Astrocyte (in vitro differentiated cells and primary cell): ENCODE results near the gene FKBP1A. TPM values are rescaled to one million over a fixed set of nuclear protein-coding genes. Genes with fewer than 3 reads are reported as not detected.

ENCODE experiments used
- DNase-seq: peaks from one replicate; pipeline ENCODE4 v3.0.0-alpha.2; 2010; ENCODE audit warnings: low read depth
- FAIRE-seq: peaks from 2 replicates; lab custom pipeline; 2011; peaks lifted over from hg19 to GRCh38; lab: Jason Lieb, UNC
- H2AFZ ChIP-seq: 2 replicates; pipeline ENCODE4 v1.6.0; 2012; ENCODE audit warnings: low read depth, low read length, inconsistent platforms
- H3K27ac ChIP-seq: 2 replicates; pipeline ENCODE4 v1.5.1; 2011; ENCODE audit warnings: low read depth, low read length, inconsistent platforms
- H3K27me3 ChIP-seq: 2 replicates; pipeline ENCODE4 v1.6.0; 2011; ENCODE audit warnings: low read length, inconsistent platforms; ENCODE audit not compliant: insufficient read depth
- H3K36me3 ChIP-seq: 2 replicates; pipeline ENCODE4 v1.5.1; 2011; ENCODE audit warnings: low read length, inconsistent platforms; ENCODE audit not compliant: insufficient read depth
- H3K4me1 ChIP-seq: 2 replicates; pipeline ENCODE4 v1.5.1; 2011; ENCODE audit warnings: low read length, inconsistent platforms; ENCODE audit not compliant: insufficient read depth
- H3K4me2 ChIP-seq: 2 replicates; pipeline ENCODE4 v1.6.0; 2012; ENCODE audit warnings: low read length, inconsistent platforms
- H3K4me3 ChIP-seq: 2 replicates; pipeline ENCODE4 v1.5.1; 2011; ENCODE audit warnings: low read depth, mild to moderate bottlenecking, low read length, inconsistent platforms; ENCODE audit not compliant: insufficient read depth
- H3K79me2 ChIP-seq: 2 replicates; pipeline ENCODE4 v1.6.0; 2012; ENCODE audit warnings: mild to moderate bottlenecking, low read length, inconsistent platforms; ENCODE audit not compliant: insufficient read depth
- H3K9ac ChIP-seq: 2 replicates; pipeline ENCODE4 v1.6.0; 2012; ENCODE audit warnings: mild to moderate bottlenecking, low read length, inconsistent platforms
- H3K9me3 ChIP-seq: 2 replicates; pipeline ENCODE4 v1.5.1; 2012; ENCODE audit warnings: low read depth, mild to moderate bottlenecking, low read length, inconsistent platforms; ENCODE audit not compliant: insufficient read depth
- H4K20me1 ChIP-seq: 2 replicates; pipeline ENCODE4 v1.6.0; 2012; ENCODE audit warnings: low read length, inconsistent platforms; ENCODE audit not compliant: insufficient read depth
- H3K27ac Mint-ChIP-seq: one replicate; pipeline ENCODE4 v1.8.0; 2021; ENCODE audit warnings: mild to moderate bottlenecking, mixed read lengths; ENCODE audit not compliant: unreplicated experiment
- H3K27me3 Mint-ChIP-seq: one replicate; pipeline ENCODE4 v1.8.0; 2021; ENCODE audit warnings: low read depth, mixed read lengths; ENCODE audit not compliant: unreplicated experiment
- H3K36me3 Mint-ChIP-seq: one replicate; pipeline ENCODE4 v1.8.0; 2021; ENCODE audit warnings: low read depth, mixed read lengths; ENCODE audit not compliant: unreplicated experiment
- H3K4me1 Mint-ChIP-seq: one replicate; pipeline ENCODE4 v1.8.0; 2021; ENCODE audit warnings: low read depth, mixed read lengths; ENCODE audit not compliant: unreplicated experiment
- H3K4me3 Mint-ChIP-seq: one replicate; pipeline ENCODE4 v1.8.0; 2021; ENCODE audit warnings: mild to moderate bottlenecking, moderate library complexity, mixed read lengths; ENCODE audit not compliant: unreplicated experiment
- H3K9me3 Mint-ChIP-seq: one replicate; pipeline ENCODE4 v1.8.0; 2021; ENCODE audit warnings: mild to moderate bottlenecking, mixed read lengths; ENCODE audit not compliant: unreplicated experiment
- EZH2 ChIP-seq: IDR thresholded peaks from 2 replicates; pipeline ENCODE4 v1.6.1; 2012; ENCODE audit warnings: mild to moderate bottlenecking, low read length, inconsistent platforms; ENCODE audit not compliant: insufficient read depth
- total RNA-seq: library from RNA; stranded (reverse); gene quantifications from 2 replicates; pipeline ENCODE4 v1.2.1, GENCODE V29; 2021
- TF ChIP-seq, protein P1 (sequence below): IDR thresholded peaks from 2 replicates; pipeline ENCODE4 v1.5.1; 2011; ENCODE audit warnings: low read depth, mild to moderate bottlenecking, inconsistent platforms, low read length, moderate library complexity; ENCODE audit not compliant: insufficient read depth

FKBP1A gene
- total RNA-seq, 1 donor from 2014 or later = 379 TPM

DNA sequence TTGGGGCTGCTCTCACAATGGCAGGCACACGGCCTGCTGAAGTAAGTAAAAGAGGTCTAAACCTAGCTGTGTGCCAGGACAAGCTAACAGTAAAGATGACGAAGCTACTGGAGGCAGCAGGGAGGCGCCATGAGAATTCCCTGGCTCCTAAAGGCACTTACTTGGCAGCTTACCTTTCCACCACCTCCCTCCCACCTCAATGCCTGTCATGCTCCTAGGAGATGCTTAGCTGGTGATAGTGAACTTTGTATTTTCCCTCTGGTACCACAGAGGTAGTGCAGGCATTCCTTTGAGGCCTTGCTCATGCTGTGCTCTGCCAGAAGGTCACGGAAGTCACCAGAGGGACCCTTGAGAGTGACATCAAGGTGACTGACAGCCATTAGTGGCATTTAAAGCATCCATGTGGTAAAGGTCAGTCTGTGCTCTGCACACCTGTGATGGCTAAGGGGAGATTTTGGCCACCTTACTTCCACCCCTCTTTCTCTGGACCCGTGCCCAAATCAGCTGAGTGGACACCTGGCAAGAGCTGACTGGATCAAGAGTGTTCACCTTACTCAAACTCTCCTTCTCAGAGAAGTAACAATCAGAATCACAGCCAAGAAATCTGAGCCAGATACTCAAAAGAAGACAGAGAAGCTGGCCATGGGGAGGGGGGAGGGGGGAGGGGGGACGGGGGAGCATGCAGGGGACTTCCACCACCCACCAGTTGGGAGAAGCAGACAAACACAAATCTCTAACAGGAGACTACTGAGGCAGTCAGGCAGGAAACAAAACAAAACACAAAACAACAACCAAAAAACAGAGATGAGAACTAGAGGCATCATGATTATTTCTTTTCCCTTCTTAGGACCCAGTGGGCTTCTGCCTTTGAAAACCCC, 2.9 kb downstream of the FKBP1A start:
- H3K27ac Mint-ChIP-seq = peak overlapping the region; percentile 9
- H3K4me1 ChIP-seq = peaks cover 29% of the 10 kb centered on the region
- peaks cover 74% of the 10 kb centered on the region for H4K20me1 ChIP-seq
- H3K79me2 ChIP-seq = peaks cover 81% of the 10 kb centered on the region
- peaks cover 2% of the 10 kb centered on the region for H3K36me3 Mint-ChIP-seq
- no peak for FAIRE-seq
- peaks cover under 1% of the 10 kb centered on the region for H3K27me3 Mint-ChIP-seq
- no peak for TF ChIP-seq EZH2
- TF ChIP-seq, protein P1, sequence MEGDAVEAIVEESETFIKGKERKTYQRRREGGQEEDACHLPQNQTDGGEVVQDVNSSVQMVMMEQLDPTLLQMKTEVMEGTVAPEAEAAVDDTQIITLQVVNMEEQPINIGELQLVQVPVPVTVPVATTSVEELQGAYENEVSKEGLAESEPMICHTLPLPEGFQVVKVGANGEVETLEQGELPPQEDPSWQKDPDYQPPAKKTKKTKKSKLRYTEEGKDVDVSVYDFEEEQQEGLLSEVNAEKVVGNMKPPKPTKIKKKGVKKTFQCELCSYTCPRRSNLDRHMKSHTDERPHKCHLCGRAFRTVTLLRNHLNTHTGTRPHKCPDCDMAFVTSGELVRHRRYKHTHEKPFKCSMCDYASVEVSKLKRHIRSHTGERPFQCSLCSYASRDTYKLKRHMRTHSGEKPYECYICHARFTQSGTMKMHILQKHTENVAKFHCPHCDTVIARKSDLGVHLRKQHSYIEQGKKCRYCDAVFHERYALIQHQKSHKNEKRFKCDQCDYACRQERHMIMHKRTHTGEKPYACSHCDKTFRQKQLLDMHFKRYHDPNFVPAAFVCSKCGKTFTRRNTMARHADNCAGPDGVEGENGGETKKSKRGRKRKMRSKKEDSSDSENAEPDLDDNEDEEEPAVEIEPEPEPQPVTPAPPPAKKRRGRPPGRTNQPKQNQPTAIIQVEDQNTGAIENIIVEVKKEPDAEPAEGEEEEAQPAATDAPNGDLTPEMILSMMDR = no peak
- H3K36me3 ChIP-seq = peaks cover 5% of the 10 kb centered on the region
- H3K4me2 ChIP-seq = peak overlapping the region; percentile 99
- H2AFZ ChIP-seq = no peak overlapping the region
- H3K9me3 ChIP-seq = no peaks in the 10 kb centered on the region
- no peak overlapping the region for H3K27ac ChIP-seq
- peaks cover 42% of the 10 kb centered on the region for H3K4me1 Mint-ChIP-seq
- H3K9me3 Mint-ChIP-seq = no peaks in the 10 kb centered on the region
- H3K27me3 ChIP-seq = no peaks in the 10 kb centered on the region
- H3K4me3 Mint-ChIP-seq = peak overlapping the region; percentile 94
- DNase-seq = no peak
- peak overlapping the region; percentile 21 for H3K4me3 ChIP-seq
- H3K9ac ChIP-seq = peak overlapping the region; percentile 90

DNA sequence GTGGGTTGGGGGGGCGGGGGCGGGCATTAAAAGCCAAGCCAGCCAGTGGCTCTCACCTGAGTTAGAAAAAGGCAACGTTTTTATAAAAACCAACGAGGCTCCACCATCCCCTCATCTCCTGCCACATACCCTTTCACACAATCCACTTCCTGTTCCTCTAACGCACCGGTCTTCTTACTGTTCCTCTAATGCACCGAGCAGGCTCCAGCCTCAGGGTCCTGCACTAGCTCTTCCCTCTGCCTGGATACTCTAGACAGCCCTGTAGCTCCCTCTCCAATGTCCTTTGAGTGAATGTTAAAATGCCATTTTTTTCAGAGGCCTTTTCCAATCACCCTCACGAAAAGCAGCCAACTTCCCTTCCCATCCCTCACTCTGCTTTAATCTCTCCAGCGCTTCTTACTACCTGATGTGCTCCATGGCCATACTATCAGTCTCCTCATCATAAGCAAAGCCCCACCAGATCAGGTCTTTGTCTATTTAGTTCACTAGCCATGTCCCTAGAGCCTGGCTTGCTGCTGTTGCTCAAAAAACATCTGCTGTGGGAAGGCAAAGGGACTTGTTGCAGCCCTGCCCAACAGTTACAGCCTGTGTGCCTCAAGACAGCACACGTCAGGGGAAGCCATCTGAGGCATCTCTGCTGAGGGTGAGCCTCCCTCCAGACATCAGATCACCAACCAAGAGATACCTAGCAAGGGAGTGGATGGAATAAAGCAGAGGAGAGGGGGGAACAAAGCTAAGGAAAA, 3.9 kb downstream of the FKBP1A start:
- Histone ChIP-seq H3K27me3 (no peaks in the 10 kb centered on the region), H3K9me3 (no peaks in the 10 kb centered on the region), H3K27ac (no peak overlapping the region), H4K20me1 (peaks cover 82% of the 10 kb centered on the region), H3K79me2 (peaks cover 92% of the 10 kb centered on the region), H3K36me3 (peaks cover 5% of the 10 kb centered on the region), H3K4me2 (peak overlapping the region; percentile 44), H3K4me1 (peaks cover 29% of the 10 kb centered on the region), H3K9ac (peak overlapping the region; percentile 14), H3K4me3 (no peak overlapping the region), H2AFZ (no peak overlapping the region)
- H3K4me1 Mint-ChIP-seq = peaks cover 42% of the 10 kb centered on the region
- H3K27me3 Mint-ChIP-seq = no peaks in the 10 kb centered on the region
- H3K9me3 Mint-ChIP-seq = no peaks in the 10 kb centered on the region
- DNase-seq (no peak), FAIRE-seq (no peak)
- peak overlapping the region; percentile 68 for H3K4me3 Mint-ChIP-seq
- peak overlapping the region; percentile 22 for H3K27ac Mint-ChIP-seq
- peaks cover 2% of the 10 kb centered on the region for H3K36me3 Mint-ChIP-seq
- TF ChIP-seq, protein P1 = no peak
- no peak for TF ChIP-seq EZH2
